GM23338 (cell line): ENCODE data around the gene TVP23A. TPM values are rescaled to one million over a fixed set of nuclear protein-coding genes. Genes with fewer than 3 reads are reported as not detected.

ENCODE experiments used
- ATAC-seq: fragments of 200-7000 bp; cut with Tn5 transposase; 3 replicates; pipeline ENCODE4 v1.9.1; 2020
- DNase-seq: peaks from one replicate; pipeline ENCODE4 v3.0.0-alpha.2; 2015; ENCODE audit warnings: low spot score
- H2AFZ ChIP-seq: fragments of 200-600 bp; sonication (generic); 2 replicates; pipeline ENCODE4 v1.8.0; 2016; ENCODE audit warnings: antibody characterized with exemption, mild to moderate bottlenecking, moderate library complexity
- H3F3A ChIP-seq: fragments of 200-600 bp; sonication (generic); replicated peaks from 2 replicates; pipeline ENCODE4 v1.8.0; 2017; ENCODE audit warnings: antibody characterized with exemption, mixed run types, low read depth
- H3K27ac ChIP-seq: fragments of 200-600 bp; sonication (generic); 2 replicates; pipeline ENCODE4 v1.6.1; 2016; ENCODE audit warnings: low read depth
- H3K27me3 ChIP-seq: fragments of 200-600 bp; sonication (generic); 2 replicates; pipeline ENCODE4 v1.8.0; 2016; ENCODE audit warnings: mild to moderate bottlenecking, mixed run types, moderate library complexity; ENCODE audit not compliant: insufficient read depth
- H3K36me3 ChIP-seq: fragments of 200-600 bp; sonication (generic); 2 replicates; pipeline ENCODE4 v1.8.0; 2016; ENCODE audit warnings: mild to moderate bottlenecking; ENCODE audit not compliant: insufficient read depth
- H3K4me1 ChIP-seq: fragments of 200-600 bp; sonication (generic); 2 replicates; pipeline ENCODE4 v1.8.0; 2016; ENCODE audit warnings: mild to moderate bottlenecking, moderate library complexity; ENCODE audit not compliant: insufficient read depth
- H3K4me2 ChIP-seq: fragments of 200-600 bp; sonication (generic); 2 replicates; pipeline ENCODE4 v1.7.1; 2017; ENCODE audit warnings: mixed run types
- H3K4me3 ChIP-seq: fragments of 200-600 bp; sonication (generic); 2 replicates; pipeline ENCODE4 v1.6.1; 2016; ENCODE audit warnings: mixed run types
- H3K79me2 ChIP-seq: fragments of 200-600 bp; sonication (generic); replicated peaks from 2 replicates; pipeline ENCODE4 v1.8.0; 2017; ENCODE audit warnings: mild to moderate bottlenecking; ENCODE audit not compliant: insufficient read depth
- H3K9me2 ChIP-seq: fragments of 200-600 bp; sonication (generic); 2 replicates; pipeline ENCODE4 v1.8.0; 2017; ENCODE audit not compliant: insufficient read depth
- H4K20me1 ChIP-seq: fragments of 200-600 bp; sonication (generic); replicated peaks from 2 replicates; pipeline ENCODE4 v1.8.0; 2017; ENCODE audit warnings: mild to moderate bottlenecking; ENCODE audit not compliant: insufficient read depth
- H3K27ac Mint-ChIP-seq: 2 replicates; pipeline ENCODE4 v1.8.0; 2020; ENCODE audit warnings: inconsistent platforms, mild to moderate bottlenecking, moderate library complexity, mixed read lengths
- H3K27me3 Mint-ChIP-seq: 3 replicates; pipeline ENCODE4 v1.8.0; 2022; ENCODE audit warnings: low read depth, mild to moderate bottlenecking, moderate library complexity, mixed read lengths, inconsistent platforms; ENCODE audit not compliant: insufficient read depth, poor library complexity
- H3K36me3 Mint-ChIP-seq: 3 replicates; pipeline ENCODE4 v1.8.0; 2021; ENCODE audit warnings: low read depth, mild to moderate bottlenecking, inconsistent platforms, moderate library complexity, mixed read lengths
- H3K4me1 Mint-ChIP-seq: 3 replicates; pipeline ENCODE4 v1.8.0; 2020; ENCODE audit warnings: mild to moderate bottlenecking, inconsistent platforms, mixed read lengths
- H3K4me3 Mint-ChIP-seq: 3 replicates; pipeline ENCODE4 v1.8.0; 2021; ENCODE audit warnings: moderate library complexity, mild to moderate bottlenecking, inconsistent platforms, mixed read lengths
- H3K9me3 Mint-ChIP-seq: 3 replicates; pipeline ENCODE4 v1.8.0; 2020; ENCODE audit warnings: moderate library complexity, mild to moderate bottlenecking, inconsistent platforms, mixed read lengths
- CREB1 ChIP-seq: fragments of 250-450 bp; sonication (Bioruptor Pico); IDR thresholded peaks from 2 replicates; pipeline ENCODE4 v1.5.0; 2020; ENCODE audit warnings: low read depth, mild to moderate bottlenecking, moderate library complexity
- ETS1 ChIP-seq: IDR thresholded peaks from 2 replicates; pipeline ENCODE4 v1.6.1; 2016; ENCODE audit warnings: antibody characterized with exemption
- EZH2 ChIP-seq: fragments of 200-600 bp; sonication (generic); IDR thresholded peaks from one replicate; pipeline ENCODE4 v1.8.0; 2017; ENCODE audit warnings: antibody characterized with exemption, mild to moderate bottlenecking, low read depth; ENCODE audit not compliant: unreplicated experiment
- EZH2phosphoT487 ChIP-seq: fragments of 200-600 bp; sonication (generic); IDR thresholded peaks from one replicate; pipeline ENCODE4 v1.8.1; 2018; ENCODE audit warnings: antibody characterized with exemption; ENCODE audit not compliant: unreplicated experiment
- JUNB ChIP-seq: IDR thresholded peaks from one replicate; pipeline ENCODE4 v1.6.1; 2016; ENCODE audit warnings: antibody characterized with exemption; ENCODE audit not compliant: unreplicated experiment
- NANOG ChIP-seq: IDR thresholded peaks from 2 replicates; pipeline ENCODE4 v1.6.1; 2016; ENCODE audit warnings: antibody characterized with exemption, borderline replicate concordance
- POLR2AphosphoS5 ChIP-seq: IDR thresholded peaks from 2 replicates; pipeline ENCODE4 v1.6.1; 2016; ENCODE audit warnings: antibody characterized with exemption, low read depth
- STAT1 ChIP-seq: IDR thresholded peaks from one replicate; pipeline ENCODE4 v1.6.1; 2016; ENCODE audit warnings: antibody characterized with exemption; ENCODE audit not compliant: unreplicated experiment
- ZNF114 ChIP-seq: fragments of 250-450 bp; sonication (Bioruptor Pico); IDR thresholded peaks from 2 replicates; pipeline ENCODE4 v1.5.0; 2020; ENCODE audit warnings: mild to moderate bottlenecking, moderate library complexity
- ZNF331 ChIP-seq: fragments of 250-450 bp; sonication (Bioruptor Pico); IDR thresholded peaks from 2 replicates; pipeline ENCODE4 v1.5.0; 2020; ENCODE audit warnings: low read depth, mild to moderate bottlenecking, moderate library complexity
- ZNF462 ChIP-seq: fragments of 250-450 bp; sonication (Bioruptor Pico); IDR thresholded peaks from 2 replicates; pipeline ENCODE4 v1.5.0; 2020; ENCODE audit warnings: mild to moderate bottlenecking, moderate library complexity
- polyA plus RNA-seq: library from polyadenylated mRNA; unstranded; fragments of >200 nt; fragmentation: Nextera tagmentation; extraction: Ambion mirVana; gene quantifications from 2 replicates; pipeline ENCODE4 v1.2.1, GENCODE V29; 2016
- total RNA-seq: library from RNA; depleted of rRNA; stranded (reverse); fragments of >200 nt; shearing (Covaris generic); gene quantifications from 2 replicates; pipeline ENCODE4 v1.2.3, GENCODE V29; 2014
- TF ChIP-seq, protein P1 (sequence below): IDR thresholded peaks from one replicate; pipeline ENCODE4 v1.6.1; 2018; ENCODE audit warnings: antibody characterized with exemption; ENCODE audit not compliant: unreplicated experiment
- TF ChIP-seq, protein P2 (sequence below), 2 experiments: fragments of 200-600 bp in 1 of 2; sonication (generic) in 1 of 2; conservative IDR thresholded peaks; 2 replicates each; pipeline versions ENCODE4 v1.5.1 to v1.6.1; 2016 to 2017; ENCODE audit warnings: antibody characterized with exemption in 2 of 2, low read depth in 2 of 2, mild to moderate bottlenecking in 2 of 2, moderate library complexity in 1 of 2

TVP23A gene
- total and polyA plus RNA-seq, 2 experiments from 2014 or later = 2.8 to 4.5 TPM

- ATAC-seq = no peak
- Histone ChIP-seq H3K4me2 (no peak overlapping the region), H2AFZ (no peak overlapping the region), H3K4me1 (no peaks in the 10 kb centered on the region), H3F3A (no peaks in the 10 kb centered on the region), H3K27me3 (no peaks in the 10 kb centered on the region), H3K79me2 (no peaks in the 10 kb centered on the region), H3K36me3 (no peaks in the 10 kb centered on the region), H4K20me1 (no peaks in the 10 kb centered on the region), H3K27ac (no peak overlapping the region), H3K9me2 (no peaks in the 10 kb centered on the region), H3K4me3 (no peak overlapping the region)
- Mint-ChIP-seq H3K27me3 (peaks cover under 1% of the 10 kb centered on the region), H3K4me3 (no peak overlapping the region), H3K9me3 (no peaks in the 10 kb centered on the region), H3K4me1 (no peaks in the 10 kb centered on the region), H3K27ac (no peak overlapping the region), H3K36me3 (no peaks in the 10 kb centered on the region; the same call in 2 of the 3 replicates)
- TF ChIP-seq, protein P1, sequence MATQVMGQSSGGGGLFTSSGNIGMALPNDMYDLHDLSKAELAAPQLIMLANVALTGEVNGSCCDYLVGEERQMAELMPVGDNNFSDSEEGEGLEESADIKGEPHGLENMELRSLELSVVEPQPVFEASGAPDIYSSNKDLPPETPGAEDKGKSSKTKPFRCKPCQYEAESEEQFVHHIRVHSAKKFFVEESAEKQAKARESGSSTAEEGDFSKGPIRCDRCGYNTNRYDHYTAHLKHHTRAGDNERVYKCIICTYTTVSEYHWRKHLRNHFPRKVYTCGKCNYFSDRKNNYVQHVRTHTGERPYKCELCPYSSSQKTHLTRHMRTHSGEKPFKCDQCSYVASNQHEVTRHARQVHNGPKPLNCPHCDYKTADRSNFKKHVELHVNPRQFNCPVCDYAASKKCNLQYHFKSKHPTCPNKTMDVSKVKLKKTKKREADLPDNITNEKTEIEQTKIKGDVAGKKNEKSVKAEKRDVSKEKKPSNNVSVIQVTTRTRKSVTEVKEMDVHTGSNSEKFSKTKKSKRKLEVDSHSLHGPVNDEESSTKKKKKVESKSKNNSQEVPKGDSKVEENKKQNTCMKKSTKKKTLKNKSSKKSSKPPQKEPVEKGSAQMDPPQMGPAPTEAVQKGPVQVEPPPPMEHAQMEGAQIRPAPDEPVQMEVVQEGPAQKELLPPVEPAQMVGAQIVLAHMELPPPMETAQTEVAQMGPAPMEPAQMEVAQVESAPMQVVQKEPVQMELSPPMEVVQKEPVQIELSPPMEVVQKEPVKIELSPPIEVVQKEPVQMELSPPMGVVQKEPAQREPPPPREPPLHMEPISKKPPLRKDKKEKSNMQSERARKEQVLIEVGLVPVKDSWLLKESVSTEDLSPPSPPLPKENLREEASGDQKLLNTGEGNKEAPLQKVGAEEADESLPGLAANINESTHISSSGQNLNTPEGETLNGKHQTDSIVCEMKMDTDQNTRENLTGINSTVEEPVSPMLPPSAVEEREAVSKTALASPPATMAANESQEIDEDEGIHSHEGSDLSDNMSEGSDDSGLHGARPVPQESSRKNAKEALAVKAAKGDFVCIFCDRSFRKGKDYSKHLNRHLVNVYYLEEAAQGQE = no peak
- TF ChIP-seq EZH2phosphoT487 (no peak), CREB1 (CRISPR knock-in tag) (no peak), ZNF462 (no peak), ETS1 (no peak), NANOG (no peak), EZH2 (no peak), STAT1 (no peak), ZNF331 (CRISPR knock-in tag) (no peak), JUNB (no peak), POLR2AphosphoS5 (no peak), ZNF114 (CRISPR knock-in tag) (no peak)
- TF ChIP-seq, protein P2, sequence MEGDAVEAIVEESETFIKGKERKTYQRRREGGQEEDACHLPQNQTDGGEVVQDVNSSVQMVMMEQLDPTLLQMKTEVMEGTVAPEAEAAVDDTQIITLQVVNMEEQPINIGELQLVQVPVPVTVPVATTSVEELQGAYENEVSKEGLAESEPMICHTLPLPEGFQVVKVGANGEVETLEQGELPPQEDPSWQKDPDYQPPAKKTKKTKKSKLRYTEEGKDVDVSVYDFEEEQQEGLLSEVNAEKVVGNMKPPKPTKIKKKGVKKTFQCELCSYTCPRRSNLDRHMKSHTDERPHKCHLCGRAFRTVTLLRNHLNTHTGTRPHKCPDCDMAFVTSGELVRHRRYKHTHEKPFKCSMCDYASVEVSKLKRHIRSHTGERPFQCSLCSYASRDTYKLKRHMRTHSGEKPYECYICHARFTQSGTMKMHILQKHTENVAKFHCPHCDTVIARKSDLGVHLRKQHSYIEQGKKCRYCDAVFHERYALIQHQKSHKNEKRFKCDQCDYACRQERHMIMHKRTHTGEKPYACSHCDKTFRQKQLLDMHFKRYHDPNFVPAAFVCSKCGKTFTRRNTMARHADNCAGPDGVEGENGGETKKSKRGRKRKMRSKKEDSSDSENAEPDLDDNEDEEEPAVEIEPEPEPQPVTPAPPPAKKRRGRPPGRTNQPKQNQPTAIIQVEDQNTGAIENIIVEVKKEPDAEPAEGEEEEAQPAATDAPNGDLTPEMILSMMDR (conservative IDR thresholded peaks at IDR 0.05; ENCODE audit: low read depth in 2 of 2) = no peak
- no peak for DNase-seq
Observed at GRCh38 chr16:10812312-10813098, 6.1 kb downstream of the TVP23A start.
